HuH-7.5 (cell line): ENCODE results near the gene ZNF511.
A peak's percentile ranks its signal among the peaks of the same experiment; 100 is the strongest.
"Not testable (repeated sequence)": the region's sequence is repeated elsewhere in the genome, so short reads cannot be mapped to it uniquely, and the experiment has no call there.

Experiments used
- DNase-seq: peaks from one replicate; pipeline ENCODE4 v3.0.0; 2011; ENCODE audit warnings: low spot score

Gene ZNF511

GRCh38 chr10:133308421-133309099 lies at the start of gene ZNF511, which contains the start of gene TUBGCP2:
Gene ZNF511 (plus strand): TSS chr10:133308914. CDS start chr10:133308944, 30 bp downstream.
Gene TUBGCP2 (minus strand): TSS chr10:133308872. CDS start chr10:133302941, 5,931 bp downstream.
- peak; percentile 70 for DNase-seq

GRCh38 chr10:133259602-133259989 lies 49.1 kb upstream of the ZNF511 start:
- DNase-seq = no peak

GRCh38 chr10:133260895-133261725 lies 47.6 kb upstream of the ZNF511 start:
- DNase-seq = peak; percentile 68

- DNase-seq = peak; percentile 85
Observed at GRCh38 chr10:133261726-133262325, 46.9 kb upstream of the ZNF511 start.

- DNase-seq = no peak
Observed at GRCh38 chr10:133262696-133263095, 46.0 kb upstream of the ZNF511 start.

- no peak for DNase-seq
Observed at GRCh38 chr10:133263674-133264073, 45.0 kb upstream of the ZNF511 start.

- no peak for DNase-seq
Observed at GRCh38 chr10:133264461-133264860, 44.3 kb upstream of the ZNF511 start.

GRCh38 chr10:133265052-133265451 lies 43.7 kb upstream of the ZNF511 start:
- DNase-seq = not testable (repeated sequence)

GRCh38 chr10:133266056-133266795 lies 42.5 kb upstream of the ZNF511 start:
- no peak for DNase-seq

- DNase-seq = no peak
Observed at GRCh38 chr10:133267293-133267692, 41.4 kb upstream of the ZNF511 start.

- DNase-seq = no peak
Observed at GRCh38 chr10:133267829-133268228, 40.9 kb upstream of the ZNF511 start.

- no peak for DNase-seq
Observed at GRCh38 chr10:133268532-133268931, 40.2 kb upstream of the ZNF511 start.

- no peak for DNase-seq
Observed at GRCh38 chr10:133269367-133269766, 39.3 kb upstream of the ZNF511 start.

- no peak for DNase-seq
Observed at GRCh38 chr10:133270204-133270603, 38.5 kb upstream of the ZNF511 start.

- DNase-seq = no peak
Observed at GRCh38 chr10:133270773-133271297, 37.9 kb upstream of the ZNF511 start.

- no peak for DNase-seq
Observed at GRCh38 chr10:133271521-133272300, 37.0 kb upstream of the ZNF511 start.

GRCh38 chr10:133272301-133272963 lies 36.3 kb upstream of the ZNF511 start:
- no peak for DNase-seq

- DNase-seq = no peak
Observed at GRCh38 chr10:133272964-133273420, 35.7 kb upstream of the ZNF511 start.

GRCh38 chr10:133273534-133274143 lies 35.1 kb upstream of the ZNF511 start:
- no peak for DNase-seq
